BJ (cell line): Measurements from ENCODE around the gene LHX3. TPM values are rescaled to one million over a fixed set of nuclear protein-coding genes. Genes with fewer than 3 reads are reported as not detected.

Experiments
- CTCF ChIA-PET: fragments of 350-600 bp; formaldehyde crosslinking; extraction: SDS; loops from one replicate; lab custom pipeline; 2021; ENCODE audit warnings: antibody characterized with exemption, inconsistent platforms; lab: Yijun Ruan, JAX
- POLR2A ChIA-PET: fragments of 300-600 bp; sonication (Branson Sonifier 250); formaldehyde crosslinking; extraction: SDS; loops from one replicate; lab custom pipeline; 2021; ENCODE audit warnings: antibody characterized with exemption; lab: Charles Lee
- DNase-seq: peaks from one replicate; pipeline ENCODE4 v3.0.0-alpha.2; 2011; ENCODE audit warnings: low read depth
- H3K27me3 ChIP-seq: 2 replicates; pipeline ENCODE4 v1.6.0; 2011; ENCODE audit warnings: low read length; ENCODE audit not compliant: control insufficient read depth, insufficient read depth
- H3K36me3 ChIP-seq: 2 replicates; pipeline ENCODE4 v1.5.1; 2011; ENCODE audit warnings: low read length; ENCODE audit not compliant: control insufficient read depth, insufficient read depth
- H3K4me3 ChIP-seq: 2 replicates; pipeline ENCODE4 v1.5.1; 2011; ENCODE audit warnings: low read depth, mild to moderate bottlenecking, control low read depth, low read length
- CTCF ChIP-seq: IDR thresholded peaks from 2 replicates; pipeline ENCODE4 v1.5.1; 2011; ENCODE audit warnings: low read depth, mild to moderate bottlenecking, control low read depth, inconsistent platforms, low read length, moderate library complexity; ENCODE audit not compliant: insufficient read depth
- polyA minus RNA-seq: library from RNA; depleted of rRNA, polyadenylated mRNA; stranded (reverse); fragments of >200 nt; gene quantifications from 2 replicates; pipeline ENCODE4 v1.2.3, GENCODE V29; 2011; rRNA and poly(A)+ RNA removed
- polyA plus RNA-seq: library from polyadenylated mRNA; depleted of rRNA; stranded (reverse); fragments of >200 nt; gene quantifications from 2 replicates; pipeline ENCODE4 v1.2.3, GENCODE V29; 2011; rRNA removed

Gene LHX3
- polyA plus RNA-seq, result not detected in 2 replicates
- not detected in 2 replicates for polyA minus RNA-seq

- ChIA-PET CTCF (no interaction called here), POLR2A (no interaction called here)
- no peak for TF ChIP-seq CTCF
- no peak for DNase-seq
- H3K36me3 ChIP-seq, result peaks cover 2% of the 10 kb centered on the region; the same call in 1 of the 2 replicates
- H3K4me3 ChIP-seq, result no peak within 1 kb of the TSS
- H3K27me3 ChIP-seq, result peaks cover 35% of the 10 kb centered on the region
These were observed at the start of gene LHX3 for GRCh38 chr9:136204838-136205706. Gene LHX3 (minus strand): TSS chr9:136205128. CDS start chr9:136205012, 116 bp downstream.

GRCh38 chr9:136253246-136254130, 48.6 kb upstream of the LHX3 start:
- POLR2A ChIA-PET, result no interaction called here
- H3K36me3 ChIP-seq, result no peaks in the 10 kb centered on the region
- no peak for DNase-seq
- peaks cover 24% of the 10 kb centered on the region for H3K27me3 ChIP-seq
- no peak for TF ChIP-seq CTCF
- H3K4me3 ChIP-seq, result no peak overlapping the region
- CTCF ChIA-PET, result no interaction called here

- Histone ChIP-seq H3K4me3 (no peak overlapping the region), H3K36me3 (no peaks in the 10 kb centered on the region), H3K27me3 (peaks cover 30% of the 10 kb centered on the region)
- CTCF ChIA-PET, result no interaction called here
- no peak for DNase-seq
- no peak for TF ChIP-seq CTCF
- POLR2A ChIA-PET, result no interaction called here
These were observed 47.9 kb upstream of the LHX3 start for GRCh38 chr9:136252846-136253245.

GRCh38 chr9:136252281-136252680, 47.4 kb upstream of the LHX3 start:
- H3K27me3 ChIP-seq, result peaks cover 30% of the 10 kb centered on the region
- CTCF ChIA-PET, result no interaction called here
- no peak for DNase-seq
- no peak for TF ChIP-seq CTCF
- POLR2A ChIA-PET, result no interaction called here
- H3K36me3 ChIP-seq, result no peaks in the 10 kb centered on the region
- no peak overlapping the region for H3K4me3 ChIP-seq
